NCI-H748 (cell line): ENCODE results near the gene USB1.
"Not testable (repeated sequence)": the region's sequence is repeated elsewhere in the genome, so short reads cannot be mapped to it uniquely, and the experiment has no call there.

Source experiments
- DNase-seq: peaks from one replicate; lab custom pipeline; 2025; ENCODE audit not compliant: unreplicated experiment; lab: John Stamatoyannopoulos, UW

Gene USB1

DNA sequence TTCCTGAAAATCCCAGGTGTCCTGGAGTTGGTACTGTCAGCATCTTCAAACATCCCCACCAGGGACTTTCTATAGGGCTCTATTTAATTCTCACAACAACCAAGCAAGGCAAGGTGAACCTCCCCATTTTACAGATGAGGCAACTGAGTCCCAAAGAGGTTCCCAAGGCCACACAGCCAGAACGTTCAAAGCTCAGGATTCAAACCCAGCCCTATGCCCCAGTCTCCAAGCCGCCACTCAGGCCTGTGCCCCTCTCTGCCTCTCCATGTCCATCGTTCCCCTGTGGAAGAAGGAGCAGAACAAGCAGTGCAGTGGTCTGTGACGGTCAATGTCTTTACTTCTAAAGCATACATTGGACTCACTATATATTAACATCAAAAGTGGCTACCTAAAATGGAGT lies 6.8 kb upstream of the USB1 start:
- no peak for DNase-seq

DNA sequence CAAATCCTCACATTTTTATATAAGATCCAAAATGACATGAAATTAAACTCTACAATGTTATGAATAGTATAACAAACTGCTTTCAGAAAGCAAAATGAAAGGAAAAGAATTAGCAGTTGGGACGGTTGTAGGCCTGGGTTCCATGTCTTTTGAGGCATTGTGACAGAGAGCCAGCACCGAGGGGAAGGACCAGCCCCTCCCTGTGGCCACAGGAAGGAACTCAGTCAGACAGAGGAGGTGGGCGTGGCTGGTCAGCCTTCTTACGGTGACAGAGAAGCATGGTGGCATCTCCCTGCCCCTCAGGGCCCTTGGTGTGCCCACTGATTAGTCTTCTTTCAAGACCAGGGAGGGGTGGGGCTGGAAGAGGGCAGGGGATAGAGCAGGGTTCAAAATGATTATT lies 6.4 kb upstream of the USB1 start:
- peak; percentile 33 for DNase-seq

- no peak for DNase-seq
These were observed 5.3 kb upstream of the USB1 start for GRCh38 chr16:57995721-57996405.

DNA sequence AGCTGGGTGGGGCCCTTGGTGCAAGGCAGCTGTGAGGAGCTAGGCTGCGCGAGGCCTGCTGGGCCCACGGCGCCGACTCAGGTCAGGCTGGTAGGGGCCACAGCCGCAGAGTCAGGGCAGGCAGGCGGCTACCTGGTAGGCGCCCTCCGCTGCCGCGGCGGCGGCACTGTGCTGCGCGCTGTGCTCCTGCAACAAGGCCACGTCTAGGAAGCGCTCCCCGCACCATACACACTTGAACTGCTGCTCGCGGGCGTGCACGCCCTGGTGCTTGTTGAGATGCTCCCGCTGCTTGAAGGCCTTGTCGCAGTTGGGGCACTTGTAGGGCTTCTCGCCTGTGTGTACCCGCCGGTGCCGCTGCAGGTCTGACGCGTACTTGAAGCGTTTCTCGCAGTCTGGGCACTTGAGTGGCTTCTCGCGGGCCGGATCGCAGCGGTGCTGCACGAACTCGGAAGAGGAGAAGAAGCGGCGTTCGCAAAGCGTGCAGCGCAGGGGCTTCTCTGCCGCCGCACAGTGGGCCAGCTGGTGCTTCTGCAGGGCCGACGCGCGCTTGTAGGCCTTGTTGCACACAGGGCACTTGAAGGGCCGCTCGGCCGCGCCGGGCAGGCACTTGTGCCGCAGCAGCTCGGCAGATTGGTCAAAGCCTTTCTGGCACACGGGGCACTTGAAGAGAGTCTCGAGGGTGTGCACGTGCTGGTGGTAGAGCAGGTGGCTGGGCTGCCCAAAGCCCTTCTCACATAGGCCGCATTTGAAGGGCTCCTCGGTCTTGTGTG lies 4.6 kb upstream of the USB1 start:
- DNase-seq, result no peak

GRCh38 chr16:57997176-57997527 lies 4.1 kb upstream of the USB1 start:
- no peak for DNase-seq

- no peak for DNase-seq
These were observed 3.5 kb upstream of the USB1 start for GRCh38 chr16:57997528-57998265.

- DNase-seq, result no peak
These were observed 2.7 kb upstream of the USB1 start for GRCh38 chr16:57998486-57998885.

DNA sequence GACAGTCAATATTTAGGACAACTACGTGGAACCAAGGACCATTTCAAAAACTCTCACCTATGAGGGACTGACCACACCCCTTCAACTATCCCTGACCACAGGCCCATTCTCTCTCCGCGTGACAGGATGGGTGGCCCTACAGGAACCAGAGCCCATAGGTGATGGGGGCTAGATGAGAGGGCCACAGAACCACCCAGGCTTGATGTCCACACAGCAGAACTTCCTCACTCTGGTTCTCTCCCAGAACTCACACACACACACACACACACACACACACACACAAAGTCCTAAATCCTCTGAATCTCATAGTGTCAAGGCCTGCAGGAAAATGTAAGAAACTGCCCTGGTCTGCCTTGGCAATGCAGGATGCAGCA lies 2.2 kb upstream of the USB1 start:
- DNase-seq, result no peak

GRCh38 chr16:57999366-57999970 lies 1.7 kb upstream of the USB1 start:
- no peak for DNase-seq

DNA sequence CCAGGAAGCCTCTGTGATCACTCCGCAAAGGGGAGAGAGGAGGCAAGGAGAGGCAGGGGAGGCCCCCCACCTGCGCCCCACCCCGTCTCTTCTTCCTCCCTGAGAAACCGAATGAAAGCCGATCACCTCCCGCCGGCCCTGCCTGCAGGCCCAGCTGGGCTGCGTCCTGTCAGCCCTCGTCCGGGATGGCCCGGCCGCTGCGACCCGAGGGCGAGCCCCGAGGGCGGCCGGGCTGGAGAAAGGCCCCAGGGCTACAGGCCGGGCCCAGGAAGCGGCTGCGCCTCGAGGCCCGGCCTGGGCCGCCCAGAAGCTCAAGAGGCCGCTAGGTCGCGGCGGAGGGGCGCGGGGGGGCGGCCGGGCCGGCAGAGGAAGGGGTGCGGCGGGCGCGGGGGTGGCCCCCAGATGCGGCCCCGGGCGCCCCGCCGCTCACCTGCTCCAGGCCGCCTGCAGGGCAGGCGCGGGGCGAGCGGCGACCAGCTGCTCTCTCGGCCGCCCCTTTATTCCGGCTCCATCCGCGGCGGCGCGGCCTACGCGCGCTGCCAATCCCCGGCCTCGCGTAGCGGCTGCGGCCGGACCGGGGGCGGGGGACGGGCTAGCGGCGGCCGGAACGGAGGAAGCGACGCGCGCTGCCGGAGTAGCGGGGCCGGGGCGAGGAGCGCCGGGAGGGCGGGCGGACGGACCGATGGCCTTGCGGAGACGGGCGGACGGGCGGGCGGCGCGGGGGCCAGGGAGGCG lies 1.1 kb upstream of the USB1 start, which contains the start of gene ZNF319:
Gene ZNF319, minus strand, starts transcription at position 702 of the 735 bp plus-strand sequence. CDS start 2,407 bp downstream, outside the sequence.
- DNase-seq, result peak; percentile 34

DNA sequence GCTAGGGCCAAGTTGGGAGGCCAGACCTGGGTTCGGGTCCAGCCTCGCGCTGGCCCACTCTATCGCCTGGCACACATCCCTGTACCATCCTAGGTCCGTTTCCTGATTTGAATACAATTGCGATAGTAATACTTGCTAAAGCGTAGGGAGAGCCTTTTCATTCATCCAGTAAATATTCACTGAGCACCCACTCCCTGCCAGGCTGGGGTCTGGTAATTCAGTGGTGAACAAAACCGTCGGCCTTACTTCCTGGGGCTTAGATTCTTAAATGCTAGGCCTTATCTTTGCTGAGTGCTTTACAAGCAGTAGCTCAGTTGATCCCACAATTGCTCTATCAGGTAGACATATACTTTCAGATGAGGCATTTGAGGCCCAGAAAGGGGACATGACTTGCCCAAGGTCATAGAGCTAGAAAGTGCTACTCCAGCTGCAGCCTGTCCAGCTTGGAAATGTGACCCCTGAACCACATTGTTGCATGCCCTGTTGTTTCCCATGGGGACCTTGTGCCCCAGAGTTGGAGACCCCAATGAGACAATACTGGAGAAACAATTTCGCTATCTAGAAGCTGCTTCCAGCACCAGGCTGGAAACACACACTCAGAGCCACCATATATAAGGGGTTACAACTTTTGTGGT lies 691 bp downstream of the USB1 start:
- no peak for DNase-seq

DNA sequence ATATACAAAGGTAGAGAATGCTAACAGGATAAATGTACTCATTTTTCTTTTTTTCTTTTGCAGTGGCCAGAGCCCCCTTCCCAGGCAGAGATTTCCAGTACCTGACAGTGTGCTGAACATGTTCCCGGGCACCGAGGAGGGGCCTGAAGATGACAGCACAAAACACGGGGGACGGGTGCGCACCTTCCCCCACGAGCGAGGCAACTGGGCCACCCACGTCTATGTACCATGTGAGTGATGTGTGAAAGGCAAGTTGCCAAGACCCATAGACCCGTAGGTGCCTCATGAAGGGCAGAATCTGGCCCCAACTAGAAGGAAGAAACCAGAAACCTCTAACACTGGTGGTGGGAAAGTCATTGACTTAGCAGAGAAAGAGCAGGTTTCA lies 1.2 kb downstream of the USB1 start:
- DNase-seq, result no peak

DNA sequence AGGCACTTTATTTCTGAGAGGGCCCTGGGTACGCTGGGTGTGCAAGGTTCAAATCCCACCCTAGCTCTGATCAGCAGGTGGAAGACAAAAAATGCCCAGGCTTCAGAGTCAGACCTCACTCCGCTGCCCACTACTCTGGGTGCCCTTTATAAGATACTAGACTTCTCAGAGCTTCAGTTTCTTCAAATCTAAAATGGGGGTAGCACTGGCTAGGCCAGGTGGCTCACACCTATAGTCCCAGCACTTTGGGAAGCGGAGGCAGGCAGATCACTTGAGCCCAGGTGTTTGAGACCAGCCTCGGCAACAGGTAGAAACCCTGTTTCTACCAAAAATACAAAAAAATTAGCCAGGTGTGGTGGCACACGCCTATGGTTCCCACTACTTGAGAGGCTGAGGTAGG lies 1.7 kb downstream of the USB1 start:
- no peak for DNase-seq

GRCh38 chr16:58004736-58005135 lies 3.5 kb downstream of the USB1 start:
- not testable (repeated sequence) for DNase-seq

- no peak for DNase-seq
These were observed 8.7 kb downstream of the USB1 start for GRCh38 chr16:58009856-58010416.

- no peak for DNase-seq
These were observed 9.7 kb downstream of the USB1 start for GRCh38 chr16:58010886-58011285.

- no peak for DNase-seq
These were observed 10.4 kb downstream of the USB1 start for GRCh38 chr16:58011652-58012051.

- no peak for DNase-seq
These were observed 11.3 kb downstream of the USB1 start for GRCh38 chr16:58012481-58012880.

GRCh38 chr16:58013201-58013956 lies 12.2 kb downstream of the USB1 start:
- DNase-seq, result no peak
